ENCODE results near the gene EEF1AKMT3.
"Not testable (repeated sequence)": the region's sequence is repeated elsewhere in the genome, so short reads cannot be mapped to it uniquely, and the experiment has no call there.

The EEF1AKMT3 gene

DNA sequence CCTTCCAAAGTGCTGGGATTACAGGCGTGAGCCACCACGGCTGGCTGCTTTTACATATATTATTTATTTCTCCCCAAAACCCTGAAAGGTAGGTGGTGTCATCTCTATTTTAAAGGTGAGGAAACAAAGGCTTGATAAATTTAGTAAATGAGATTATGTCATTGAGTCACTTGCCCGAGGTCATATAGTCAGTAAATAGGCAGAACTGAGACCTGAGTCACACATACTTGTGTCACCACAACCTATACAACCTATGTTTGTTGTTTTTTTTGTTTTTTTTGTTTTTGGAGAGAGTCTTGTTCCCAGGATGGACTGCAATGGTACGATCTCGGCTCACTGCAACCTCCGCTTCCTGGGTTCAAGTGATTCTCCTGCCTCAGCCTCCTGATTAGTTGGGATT, 22.9 kb downstream of the EEF1AKMT3 start:
- DNase-seq: no peak

DNA sequence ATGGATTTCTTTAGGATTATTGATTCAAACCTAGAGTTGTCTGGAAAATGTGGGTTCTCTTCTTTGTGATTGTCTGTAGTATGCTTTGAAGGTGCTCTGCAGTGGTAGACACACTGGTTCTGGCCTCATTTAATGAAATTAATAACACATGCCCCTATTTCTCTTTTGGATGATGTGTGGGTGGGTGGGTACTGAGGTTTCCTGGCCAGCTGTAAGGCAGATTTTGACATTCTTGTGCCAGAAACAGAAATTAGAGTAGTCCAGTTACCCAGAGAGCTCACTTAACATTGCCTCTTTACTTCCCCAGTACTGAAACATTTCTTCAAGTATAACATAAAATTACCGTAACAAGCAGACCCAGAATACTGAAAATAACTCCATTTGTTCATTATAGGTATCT, 24.6 kb downstream of the EEF1AKMT3 start:
- no peak for DNase-seq

DNA sequence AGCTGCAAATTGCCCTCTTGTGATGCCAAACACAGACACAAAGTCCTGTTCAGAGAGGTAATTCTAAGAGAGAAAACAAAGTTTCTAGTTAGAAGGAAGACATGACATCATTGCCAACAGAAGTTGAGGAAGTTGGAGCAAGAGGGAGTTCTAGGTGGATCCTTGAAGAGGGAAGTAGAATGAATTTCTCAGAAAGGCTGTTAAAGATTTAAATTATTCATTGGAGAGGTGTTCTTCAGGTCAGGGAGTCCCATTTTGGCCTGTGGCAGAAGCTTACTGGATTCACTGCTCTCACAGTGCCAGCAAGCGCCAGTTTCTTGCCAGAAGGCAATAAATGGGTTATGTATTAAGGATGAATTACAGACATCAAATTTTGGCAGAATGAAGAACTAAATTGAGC, 25.5 kb downstream of the EEF1AKMT3 start:
- DNase-seq: no peak

DNA sequence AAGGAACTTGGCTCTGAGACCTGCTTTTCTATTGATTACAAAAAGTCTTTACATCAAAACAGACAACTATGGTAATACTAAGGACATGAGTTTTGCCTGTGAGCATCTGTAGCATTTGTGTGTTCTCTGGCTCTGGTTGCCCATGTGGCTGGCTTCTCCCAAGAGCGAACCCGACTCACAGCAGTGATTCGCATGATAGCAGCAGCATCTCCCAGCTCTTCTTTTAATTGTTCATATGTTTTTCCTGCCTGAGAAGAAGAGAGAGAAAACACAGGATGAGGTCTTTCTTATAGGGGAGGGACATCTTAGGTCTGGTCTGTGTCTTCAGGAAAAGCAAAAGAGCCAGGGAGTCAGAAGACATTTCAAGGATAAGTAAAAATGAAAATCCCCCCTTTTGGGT, 28.6 kb downstream of the EEF1AKMT3 start:
- DNase-seq: no peak

DNA sequence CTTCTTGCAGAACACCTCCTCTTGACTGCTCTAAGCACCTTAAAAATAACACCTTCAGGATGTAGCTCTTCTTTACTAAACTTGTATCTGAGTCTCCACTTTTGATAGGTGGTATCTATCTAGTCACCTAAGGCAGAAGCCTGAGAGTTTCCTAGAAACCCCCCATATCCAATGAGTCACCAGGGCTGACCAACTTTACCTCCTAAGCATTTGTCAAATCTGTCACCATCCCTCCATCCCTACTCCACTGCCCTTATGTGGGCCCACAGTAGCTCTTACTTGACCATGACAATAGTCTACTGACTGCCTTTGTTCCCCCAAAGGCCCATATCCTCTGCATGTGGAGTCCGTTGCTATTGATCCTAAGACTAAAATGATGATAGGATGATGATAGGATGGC, 30.2 kb downstream of the EEF1AKMT3 start:
- DNase-seq: no peak

DNA sequence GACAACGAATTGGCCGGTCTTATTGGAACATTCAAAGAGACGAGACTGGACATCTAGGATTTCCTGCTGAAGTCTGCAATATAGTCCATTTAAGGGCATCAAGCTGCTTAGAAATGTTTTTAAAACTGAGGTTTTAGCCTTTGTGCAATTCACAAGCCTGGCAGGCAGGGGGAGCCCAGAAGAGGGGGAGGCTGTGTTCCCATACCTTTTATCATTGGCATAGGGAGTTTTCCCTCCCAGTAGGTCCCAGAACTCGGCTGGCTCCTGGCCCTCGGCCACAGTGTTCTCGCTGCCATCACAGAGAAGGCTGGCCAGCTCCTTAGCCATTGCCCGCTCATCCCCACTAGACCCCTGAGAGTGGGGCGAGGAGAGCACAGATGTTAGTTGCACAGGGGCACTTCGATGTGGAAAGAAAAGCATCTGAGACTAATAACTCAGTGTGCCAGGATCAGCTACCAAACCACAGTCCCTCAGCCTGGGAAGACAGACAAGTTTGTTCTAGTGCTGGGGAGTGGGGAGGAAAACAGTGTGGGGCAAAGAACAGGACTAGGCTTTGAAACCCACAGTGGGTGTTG, 31.0 kb downstream of the EEF1AKMT3 start:
- DNase-seq: no peak

DNA sequence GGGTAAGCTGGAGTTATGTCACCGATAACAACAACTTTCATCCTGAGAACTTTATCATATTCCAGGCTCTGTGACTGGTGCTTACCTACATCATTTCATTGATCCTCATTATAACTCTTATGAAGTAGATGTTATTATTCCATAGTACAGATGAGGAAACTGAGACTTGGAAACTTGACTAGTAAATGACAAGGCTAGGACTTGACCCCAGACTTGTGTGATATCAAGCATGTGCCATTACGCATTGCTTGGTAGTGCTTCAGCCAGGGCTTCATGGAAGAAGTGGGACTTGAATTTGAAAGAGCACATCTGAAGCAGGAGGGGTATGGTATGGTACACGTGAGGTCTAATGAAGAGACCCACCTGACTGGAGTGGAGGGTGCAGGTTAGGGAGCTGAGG, 34.3 kb downstream of the EEF1AKMT3 start:
- DNase-seq: no peak

DNA sequence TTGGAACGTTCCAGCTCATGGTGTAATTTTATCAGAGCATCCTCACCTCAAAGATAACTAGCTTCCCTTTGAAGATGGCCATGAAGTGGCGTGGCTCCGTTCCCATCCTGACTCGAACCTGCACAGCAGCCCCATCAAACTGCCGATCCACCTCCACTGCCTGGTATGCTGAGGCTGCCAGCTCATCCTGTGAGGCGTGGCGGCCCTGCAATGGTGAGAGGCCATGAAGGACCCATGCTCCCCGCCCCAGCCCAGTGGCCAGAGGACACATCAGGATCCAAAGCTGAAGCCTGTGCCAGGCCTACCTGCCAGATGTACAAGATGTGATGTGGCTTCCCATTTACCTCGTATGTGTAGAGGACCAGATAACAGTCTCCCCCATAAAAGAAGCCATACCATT, 34.9 kb downstream of the EEF1AKMT3 start:
- no peak for DNase-seq

DNA sequence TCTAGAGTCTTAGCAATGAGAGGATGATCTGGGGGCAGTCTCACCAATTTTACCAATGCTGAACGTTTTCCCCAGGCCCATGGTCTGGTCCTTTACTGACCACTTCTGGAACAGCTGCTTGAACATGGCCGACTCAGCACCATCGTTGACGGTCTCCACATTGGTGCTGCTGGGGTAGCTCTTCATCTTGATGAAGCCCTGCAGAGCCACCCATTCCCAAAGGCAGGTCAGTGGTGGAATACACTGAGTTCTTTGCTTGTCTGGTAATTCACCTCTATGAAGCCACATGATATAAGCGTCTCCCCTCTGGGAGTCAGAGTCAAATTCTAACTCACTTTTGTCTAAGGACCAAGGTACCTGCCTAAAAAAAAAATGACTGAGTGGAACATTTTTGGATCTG, 35.9 kb downstream of the EEF1AKMT3 start:
- DNase-seq: no peak

DNA sequence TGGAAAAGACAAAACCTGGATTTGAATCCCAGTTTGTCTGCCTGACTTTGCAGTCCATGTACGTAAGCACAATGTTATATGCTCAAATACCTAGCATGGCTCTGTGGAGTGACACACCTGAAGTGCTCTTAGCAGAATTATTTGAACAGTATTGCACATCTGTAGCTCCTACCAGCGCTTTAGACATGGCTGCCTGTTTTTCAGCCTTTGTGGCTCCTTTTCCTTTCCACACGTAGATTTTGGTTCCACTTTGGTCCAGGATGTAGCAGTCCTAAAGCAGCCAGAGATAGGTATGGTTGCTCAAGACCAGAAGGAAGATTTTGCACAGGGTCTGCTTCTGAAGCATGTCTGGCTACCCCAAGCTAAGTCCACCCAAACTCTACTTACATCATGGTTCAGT, 37.0 kb downstream of the EEF1AKMT3 start:
- no peak for DNase-seq

DNA sequence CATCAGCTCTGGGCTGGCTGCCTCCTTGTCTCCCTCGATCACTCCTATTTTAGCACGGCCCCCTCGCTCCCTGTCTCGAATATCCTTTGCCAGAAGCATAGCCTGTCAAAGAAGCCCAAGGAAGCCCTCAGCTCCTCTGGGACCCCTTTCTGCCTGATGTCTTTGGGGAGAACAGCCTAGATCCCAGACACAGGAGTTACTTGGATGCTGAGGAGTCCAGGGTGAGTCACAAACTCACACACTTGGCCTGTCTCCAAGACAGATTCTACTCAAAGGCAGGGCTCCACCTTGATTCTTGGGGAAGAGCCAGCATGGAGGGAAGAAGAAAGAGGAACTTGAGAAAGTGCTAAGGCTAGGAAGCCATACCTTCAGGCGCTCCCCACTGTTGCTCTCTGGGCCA, 38.0 kb downstream of the EEF1AKMT3 start:
- DNase-seq: no peak

DNA sequence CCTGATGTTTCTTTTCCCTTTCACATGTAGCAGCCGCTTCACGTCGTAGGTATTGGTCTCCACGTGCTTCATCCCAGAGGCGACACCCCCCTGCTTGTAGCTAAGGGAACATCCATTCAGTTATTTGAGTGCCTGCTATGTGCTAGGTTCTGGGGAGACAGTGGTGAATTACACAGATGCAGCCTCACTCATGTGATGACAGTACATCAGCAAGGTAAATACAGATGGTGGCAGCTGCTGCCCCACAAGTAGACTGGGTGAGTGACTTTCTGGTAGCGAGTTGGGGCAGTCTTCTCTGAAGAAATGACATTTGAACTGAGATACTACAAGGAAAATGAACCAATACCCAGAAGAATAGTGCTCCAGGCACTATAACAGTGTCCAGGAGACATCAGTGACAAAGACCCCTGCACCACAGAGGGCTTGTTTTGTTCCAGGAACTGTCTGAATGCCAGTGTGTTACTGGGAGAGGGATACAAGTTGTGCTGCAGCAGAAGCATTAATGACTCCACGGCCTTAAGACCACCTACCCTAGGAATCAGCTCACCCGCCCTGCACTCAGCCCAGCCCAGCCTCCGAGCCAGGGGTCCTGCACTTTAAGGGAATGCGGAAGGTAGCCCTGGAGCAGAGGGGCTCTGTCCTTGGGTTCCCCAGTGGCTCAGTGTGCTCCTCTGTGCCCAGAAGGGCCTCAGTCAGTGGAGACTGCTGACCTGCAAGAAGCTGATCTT, 38.8 kb downstream of the EEF1AKMT3 start:
- no peak for DNase-seq

DNA sequence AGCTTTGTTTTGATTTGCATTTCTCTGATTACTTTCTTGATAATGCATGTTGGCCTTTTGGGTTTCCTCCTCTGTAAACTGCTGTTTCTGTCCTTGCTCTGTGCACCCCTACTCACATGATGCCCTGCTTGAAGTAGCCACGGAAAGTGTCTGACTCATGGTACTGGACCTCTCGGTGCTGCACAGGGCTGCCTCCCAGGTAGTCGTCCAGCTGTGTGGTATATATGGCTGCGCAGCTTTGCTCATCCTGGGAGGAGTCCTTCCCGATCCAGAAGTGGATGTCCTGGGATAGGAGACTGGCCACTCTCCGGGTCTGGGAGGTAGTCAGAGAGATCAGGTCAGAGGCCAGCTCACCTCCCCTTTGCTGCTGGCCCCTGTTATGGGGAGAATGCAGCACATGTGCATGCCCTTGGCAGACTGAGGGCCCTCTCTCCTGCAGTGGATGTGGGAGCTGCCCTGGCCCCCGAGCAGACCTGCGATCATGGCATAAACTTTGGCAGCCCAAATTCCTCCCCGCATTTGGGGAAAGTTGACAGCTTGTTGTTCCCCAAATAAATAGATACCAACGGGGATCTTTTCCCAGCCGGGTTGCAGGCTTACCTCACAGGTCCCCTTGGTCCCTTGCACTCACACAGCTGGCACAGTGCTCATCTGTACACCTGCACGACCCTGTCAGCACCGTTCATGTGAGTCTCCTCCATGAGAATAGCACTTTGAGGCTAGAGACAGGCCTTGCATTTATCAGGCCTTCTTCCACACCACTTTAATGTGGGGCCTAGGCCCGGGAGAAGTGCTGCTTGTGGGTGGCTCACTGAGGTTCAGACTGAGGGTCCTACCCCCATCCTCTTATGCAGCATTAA, 40.9 kb downstream of the EEF1AKMT3 start:
- no peak for DNase-seq

DNA sequence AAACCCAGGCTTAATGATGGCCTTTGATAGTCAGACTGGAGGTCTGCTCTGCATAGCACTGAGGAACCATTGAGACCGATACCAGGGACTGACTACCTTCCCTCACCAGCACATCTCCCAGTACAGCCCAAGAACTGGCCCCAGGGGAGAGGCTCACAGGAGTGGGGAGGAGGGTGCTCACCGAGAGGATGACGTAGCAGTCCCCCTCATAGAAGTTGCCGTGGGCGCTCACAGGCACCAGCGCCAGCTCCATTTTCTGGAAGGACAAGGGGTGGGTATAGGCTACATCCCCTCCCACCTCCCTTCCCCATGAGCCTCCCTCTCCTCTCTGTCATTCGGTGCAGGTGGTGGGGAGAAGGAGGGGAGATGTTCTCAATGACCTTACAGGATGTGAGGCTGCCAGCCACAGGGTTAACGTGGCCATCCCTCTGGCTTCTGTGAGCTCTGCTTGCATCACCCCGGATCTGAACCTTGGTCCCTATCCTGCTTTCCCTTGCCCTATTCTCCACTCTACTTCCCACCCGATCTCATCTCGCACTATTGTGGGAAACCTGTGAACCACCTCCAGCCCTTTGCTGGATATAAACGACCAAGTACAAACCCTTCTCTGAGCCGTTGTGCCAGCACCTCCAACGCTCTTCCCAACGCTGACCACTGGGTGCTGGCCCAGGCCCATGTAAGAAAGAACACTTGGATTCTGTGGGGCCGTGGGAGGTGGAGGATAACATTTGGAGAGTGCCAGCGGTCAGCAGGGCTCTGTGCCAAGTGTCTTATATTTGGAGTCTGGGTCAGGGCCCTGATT, 41.8 kb downstream of the EEF1AKMT3 start:
- no peak for DNase-seq

DNA sequence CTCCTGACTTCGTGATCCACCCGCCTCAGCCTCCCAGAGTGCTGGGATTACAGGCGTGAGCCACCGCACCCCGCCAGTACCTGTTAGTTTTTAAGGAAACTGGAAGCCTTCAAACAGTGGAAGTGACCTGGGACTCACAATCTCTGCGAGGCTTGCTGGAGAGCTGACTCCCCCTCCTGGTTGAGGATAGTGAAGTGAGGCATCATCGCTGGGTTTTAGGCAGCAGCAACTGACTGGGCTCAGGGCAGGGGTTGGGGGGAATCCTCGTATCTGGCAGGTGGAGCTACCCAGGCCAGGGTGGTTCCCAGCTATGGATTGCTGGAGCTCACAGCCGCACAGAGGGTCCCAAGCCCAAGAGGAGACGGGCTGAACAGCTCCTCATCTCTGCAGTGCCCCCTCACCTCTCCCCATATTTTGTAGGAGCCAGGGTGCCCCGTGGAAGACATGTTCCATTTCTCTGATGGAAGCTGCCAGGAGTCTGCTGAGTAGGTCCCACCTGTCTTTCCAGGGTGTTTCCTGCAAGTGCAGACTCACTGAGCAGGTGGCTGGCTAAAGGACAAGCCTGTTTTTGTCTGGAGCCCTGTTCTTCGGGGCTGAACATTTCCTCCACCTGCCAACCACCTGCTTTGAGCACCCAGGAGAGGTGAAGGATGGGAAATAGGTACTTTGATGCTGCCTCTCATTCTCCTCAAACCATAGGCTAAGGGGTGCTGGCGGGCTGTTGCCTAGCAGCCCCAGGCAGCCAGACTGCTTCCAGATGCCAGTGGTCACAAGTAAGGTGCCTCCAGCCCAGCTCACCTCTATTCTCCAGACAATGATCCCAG, 43.0 kb downstream of the EEF1AKMT3 start:
- DNase-seq: no peak

DNA sequence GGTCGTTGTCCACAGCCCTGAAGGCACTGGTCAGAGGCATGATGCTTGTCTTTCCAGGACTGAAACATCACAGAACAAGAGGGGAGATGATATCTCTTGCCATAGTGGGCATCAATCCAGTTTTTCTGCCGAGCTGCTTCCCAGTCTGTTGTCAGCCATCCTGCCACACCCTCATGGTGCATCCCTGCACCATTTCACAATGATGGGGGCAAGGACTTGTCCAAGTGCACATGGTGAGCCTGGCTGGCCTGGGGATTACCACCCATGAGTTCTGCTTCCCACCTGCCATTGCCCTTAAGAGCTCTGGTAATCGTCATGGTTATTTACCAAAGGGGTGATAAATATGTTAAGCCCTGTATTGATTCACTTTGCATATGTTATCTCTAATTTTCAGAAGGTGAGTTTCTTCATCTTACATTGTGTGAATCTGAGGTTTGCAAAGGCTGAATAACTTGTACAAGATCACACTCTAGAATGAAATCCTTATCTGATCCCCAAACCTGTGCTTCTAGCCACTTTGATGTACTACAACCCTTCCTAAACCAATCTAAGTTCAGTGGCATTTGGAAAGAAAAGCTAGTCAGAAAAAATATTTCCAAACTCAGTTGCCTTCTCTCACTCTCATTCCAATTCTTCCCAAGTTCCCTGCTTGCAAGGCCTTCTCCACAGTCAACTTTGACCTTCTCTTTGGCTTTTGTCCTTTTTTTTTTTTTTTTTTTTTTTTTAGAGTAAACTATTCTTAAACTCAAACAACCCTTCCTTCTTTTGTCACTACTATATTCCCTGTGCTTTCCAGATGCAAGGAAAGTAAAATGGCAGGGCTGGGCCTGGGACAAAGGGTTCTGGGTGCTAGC, 43.8 kb downstream of the EEF1AKMT3 start:
- no peak for DNase-seq

DNA sequence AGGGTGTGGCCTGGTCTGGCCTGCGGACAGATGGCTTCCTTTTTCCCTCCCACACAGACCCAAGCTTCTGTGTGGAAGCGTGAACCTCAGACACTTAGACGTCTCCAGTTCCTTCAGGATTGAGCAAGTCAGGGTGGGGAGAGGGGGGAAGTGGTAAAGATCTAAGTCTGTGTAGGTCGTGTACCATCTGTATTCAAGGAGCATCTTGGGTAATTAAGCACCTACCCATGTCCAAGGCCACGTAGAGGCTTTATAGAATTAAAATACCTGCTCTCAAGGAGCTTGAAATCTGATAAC, 44.4 kb downstream of the EEF1AKMT3 start:
- DNase-seq: no peak

DNA sequence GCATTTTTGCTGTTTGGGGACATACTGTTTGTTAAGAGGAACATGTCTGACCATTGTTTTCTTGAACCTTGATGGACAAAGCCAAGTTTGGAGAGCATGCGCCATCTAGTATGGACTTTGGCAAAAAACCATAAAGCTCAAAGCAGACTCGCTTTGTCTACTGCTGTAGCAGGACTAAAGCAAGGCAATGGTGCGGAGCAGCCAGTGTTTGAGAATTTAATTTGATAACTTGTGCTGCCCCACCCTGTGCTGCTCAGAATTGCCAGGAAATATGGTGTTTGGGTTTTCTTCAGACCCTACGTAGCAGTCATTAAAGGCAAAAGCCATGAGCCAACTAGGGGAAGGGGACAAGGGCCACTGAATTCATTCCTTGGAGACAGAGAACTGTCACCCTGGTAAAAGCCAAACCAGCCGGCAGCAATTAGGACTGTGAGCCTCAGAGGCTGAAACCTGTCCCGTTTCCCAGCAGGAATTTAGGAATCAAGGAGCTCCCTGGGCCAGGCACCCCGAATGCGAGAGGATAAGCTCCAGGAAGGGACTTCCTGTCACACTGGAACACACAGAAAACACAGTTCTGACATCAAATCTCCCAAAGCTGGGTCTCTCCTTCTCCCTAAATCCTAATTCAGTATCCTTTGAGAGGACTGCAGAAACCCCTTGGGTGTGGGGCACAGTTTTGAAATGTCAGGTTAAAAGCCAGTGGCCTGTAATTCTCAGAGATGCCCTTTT, 45.0 kb downstream of the EEF1AKMT3 start:
- no peak for DNase-seq

DNA sequence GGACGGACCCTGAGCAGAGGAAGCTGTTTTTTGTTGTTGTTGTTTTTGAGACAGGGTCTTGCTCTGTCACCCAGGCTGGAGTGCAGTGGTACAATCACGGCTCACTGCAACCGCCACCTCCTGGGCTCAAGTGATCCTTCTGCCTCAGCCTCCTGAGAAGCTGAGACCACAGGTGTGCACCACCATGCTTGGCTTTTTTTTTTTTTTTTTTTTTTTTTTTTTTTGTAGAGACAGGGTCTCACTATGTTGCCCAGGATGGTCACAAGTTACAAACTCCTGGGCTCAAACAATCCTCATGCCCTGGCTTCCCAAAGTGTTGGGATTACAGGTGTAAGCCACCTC, 45.5 kb downstream of the EEF1AKMT3 start:
- not testable (repeated sequence) for DNase-seq

DNA sequence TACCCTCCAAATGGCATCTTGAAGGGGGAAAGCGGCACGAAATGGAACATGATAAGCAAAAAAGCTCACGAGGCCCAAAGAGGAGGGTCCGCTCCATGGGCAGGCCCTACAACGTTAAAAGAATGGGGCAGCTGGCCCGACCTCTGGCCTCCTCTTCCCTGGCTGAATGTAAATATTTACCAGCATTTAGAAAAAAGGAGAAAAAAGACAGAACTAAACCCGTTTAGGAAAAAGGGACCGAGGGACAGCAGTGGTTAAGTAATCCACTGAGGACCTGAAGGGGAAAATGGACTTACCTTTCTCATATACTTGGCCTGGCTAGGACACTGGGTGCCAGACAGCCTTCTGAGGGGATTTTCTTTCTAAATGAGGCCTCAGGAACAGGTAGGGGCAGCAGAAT, 47.7 kb downstream of the EEF1AKMT3 start:
- not testable (repeated sequence) for DNase-seq

DNA sequence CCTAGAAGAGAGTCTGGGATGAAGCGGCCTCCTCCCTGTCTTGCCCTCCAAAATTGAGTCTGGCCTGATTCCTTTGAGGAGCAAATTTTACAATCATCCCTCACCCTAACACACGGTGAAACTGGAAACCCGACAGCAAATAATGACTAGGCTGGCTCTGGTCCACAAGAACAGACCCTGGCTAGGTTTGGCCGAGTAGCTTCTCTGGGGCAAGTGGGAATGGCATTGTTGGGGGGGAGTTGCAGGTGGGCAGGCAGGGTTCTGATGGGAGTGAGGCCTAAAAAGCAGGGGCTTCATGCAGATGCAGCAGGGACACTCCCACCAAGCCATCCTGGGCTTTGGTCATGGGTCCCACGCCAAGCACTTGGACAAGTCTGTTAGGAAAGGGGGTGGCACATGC, 48.6 kb downstream of the EEF1AKMT3 start:
- DNase-seq: not testable (repeated sequence)
